Stimulated activated effector memory CD8-positive, alpha-beta T cell treated with anti-CD3 and anti-CD28 coated beads, Interleukin-12 subunit alpha, Interleukin-12 subunit beta, amount 100 ng/mL, for 72 hours (primary cell): ENCODE results near the gene NMT2.

Experiments
- ATAC-seq: fragments of 150-1000 bp; cut with Tn5 transposase; 2 replicates; pipeline ENCODE4 v1.10.0; 2021
- DNase-seq, 2 donors: peaks; one replicate each; pipeline ENCODE4 v3.0.0; 2021 to 2022; ENCODE audit warnings: low spot score in 2 of 2
- H3K27ac Mint-ChIP-seq: one replicate; pipeline ENCODE4 v1.8.0; 2022; ENCODE audit warnings: mild to moderate bottlenecking, mixed read lengths
- H3K36me3 Mint-ChIP-seq: one replicate; pipeline ENCODE4 v1.8.0; 2022; ENCODE audit warnings: mild to moderate bottlenecking, mixed read lengths
- H3K4me1 Mint-ChIP-seq: one replicate; pipeline ENCODE4 v1.8.0; 2022; ENCODE audit warnings: mixed read lengths
- H3K4me3 Mint-ChIP-seq: one replicate; pipeline ENCODE4 v1.8.0; 2022; ENCODE audit warnings: mild to moderate bottlenecking, mixed read lengths
- H3K9me3 Mint-ChIP-seq: one replicate; pipeline ENCODE4 v1.8.0; 2022; ENCODE audit warnings: mixed read lengths

Gene NMT2

GRCh38 chr10:15058689-15059088 lies 109.8 kb downstream of the NMT2 start:
- DNase-seq = no peak
- no peak for ATAC-seq
- Mint-ChIP-seq H3K9me3 (peaks cover 8% of the 10 kb centered on the region), H3K36me3 (no peaks in the 10 kb centered on the region), H3K4me1 (no peaks in the 10 kb centered on the region), H3K27ac (no peak overlapping the region), H3K4me3 (no peak overlapping the region)
